Uterus (tissue), 4 donors: Measurements from ENCODE around the gene ESRP2. TPM values are rescaled to one million over a fixed set of nuclear protein-coding genes. Genes with fewer than 3 reads are reported as not detected.

Source experiments
- DNase-seq, 2 donors: peaks; one replicate each; pipeline ENCODE4 v3.0.0-alpha.2; 2019 to 2020
- H3K27ac ChIP-seq, 2 donors: fragments of 200-600 bp; sonication (generic); 1 replicate in 1 of 2; 2 replicates in 1 of 2; pipeline ENCODE4 v1.5.1; 2016 to 2018
- H3K27me3 ChIP-seq, 2 donors: fragments of 200-600 bp; sonication (generic); one replicate each; pipeline ENCODE4 v1.5.1; 2018 to 2019; ENCODE audit warnings: control low read depth in 1 of 2
- H3K36me3 ChIP-seq, 2 donors: fragments of 200-600 bp; sonication (generic); one replicate each; pipeline ENCODE4 v1.5.1; 2019; ENCODE audit warnings: control low read depth in 1 of 2
- H3K4me1 ChIP-seq, 2 donors: fragments of 200-600 bp; sonication (generic); one replicate each; pipeline ENCODE4 v1.5.1; 2018 to 2019; ENCODE audit warnings: control low read depth in 1 of 2
- H3K4me3 ChIP-seq, 2 donors: fragments of 200-600 bp; sonication (generic); 1 replicate in 1 of 2; 2 replicates in 1 of 2; pipeline ENCODE4 v1.5.1; 2018 to 2019; ENCODE audit warnings: mild to moderate bottlenecking in 1 of 2
- H3K9me3 ChIP-seq, 2 donors: fragments of 200-600 bp; sonication (generic); one replicate each; pipeline ENCODE4 v1.5.1; 2019; ENCODE audit warnings: control low read depth in 1 of 2
- CTCF ChIP-seq, 4 experiments: fragments of 200-600 bp in 2 of 4; fragments of 450-650 bp in 2 of 4; sonication (generic) in 2 of 4; IDR thresholded peaks; one replicate each; pipeline ENCODE4 v1.5.1; 2016 to 2019; ENCODE audit warnings: antibody characterized with exemption in 4 of 4, mild to moderate bottlenecking in 2 of 4, moderate library complexity in 1 of 4
- POLR2A ChIP-seq, 2 donors: fragments of 450-650 bp; IDR thresholded peaks; one replicate each; pipeline ENCODE4 v1.6.1; 2016; ENCODE audit warnings: antibody characterized with exemption in 2 of 2, mild to moderate bottlenecking in 1 of 2, moderate library complexity in 1 of 2
- intact Hi-C: fragments of 100-400 bp; cut with DNase I; formaldehyde crosslinking; loops from one replicate; pipeline ENCODE4 v1.15.1; 2023; ENCODE audit warnings: low total_unique reads
- total RNA-seq, 4 donors: library from RNA; depleted of rRNA in 3 of 4; stranded (reverse); fragments of >200 nt in 3 of 4; gene quantifications; one replicate each; pipeline versions ENCODE4 v1.1.0 to v1.2.4, GENCODE V29; 2014 to 2023
- donor health status: DM: yes; HTN: yes; CAD: no.

ESRP2 gene
- total RNA-seq, 4 donors from 2014 or later, result 0.26 to 5.3 (median 0.50) TPM

- intact Hi-C loops, result no loop called here
- Histone ChIP-seq H3K27ac (no peak overlapping the region), H3K4me3 (no peak overlapping the region), H3K9me3 (no peaks in the 10 kb centered on the region), H3K36me3 (no peaks in the 10 kb centered on the region), H3K4me1 (no peaks in the 10 kb centered on the region), H3K27me3 (no peaks in the 10 kb centered on the region)
- TF ChIP-seq CTCF (IDR thresholded peaks at IDR 0.05), result no peak
- no peak for TF ChIP-seq POLR2A (IDR thresholded peaks at IDR 0.05)
- no peak for DNase-seq
These were observed 33.9 kb upstream of the ESRP2 start for GRCh38 chr16:68269793-68270192.

- Histone ChIP-seq H3K9me3 (no peaks in the 10 kb centered on the region), H3K4me3 (no peak overlapping the region), H3K4me1 (no peaks in the 10 kb centered on the region), H3K27ac (no peak overlapping the region), H3K36me3 (no peaks in the 10 kb centered on the region), H3K27me3 (no peaks in the 10 kb centered on the region)
- TF ChIP-seq CTCF (IDR thresholded peaks at IDR 0.05), result no peak
- no peak for TF ChIP-seq POLR2A (IDR thresholded peaks at IDR 0.05)
- DNase-seq, result no peak
- intact Hi-C loops, result no loop called here
These were observed 31.9 kb upstream of the ESRP2 start for GRCh38 chr16:68267612-68268405.

GRCh38 chr16:68265078-68265920 lies 29.4 kb upstream of the ESRP2 start:
- H3K36me3 ChIP-seq, result no peaks in the 10 kb centered on the region
- peak; percentile 57 for DNase-seq
- intact Hi-C loops, result no loop called here
- H3K9me3 ChIP-seq, result no peaks in the 10 kb centered on the region
- peak in 1 of 2 donors; percentile 33 for TF ChIP-seq POLR2A (IDR thresholded peaks at IDR 0.05)
- no peak for TF ChIP-seq CTCF (IDR thresholded peaks at IDR 0.05)
- H3K27me3 ChIP-seq, result no peaks in the 10 kb centered on the region
- H3K27ac ChIP-seq, result peak overlapping the region; percentile 89 to 94
- peak overlapping the region; percentile 63 to 65 for H3K4me3 ChIP-seq
- H3K4me1 ChIP-seq, result no peaks in the 10 kb centered on the region

- H3K27me3 ChIP-seq, result no peaks in the 10 kb centered on the region
- no peaks in the 10 kb centered on the region for H3K4me1 ChIP-seq
- TF ChIP-seq CTCF (IDR thresholded peaks at IDR 0.05), result peak; percentile 44 to 72 (median 58)
- peak; percentile 78 to 80 for TF ChIP-seq POLR2A (IDR thresholded peaks at IDR 0.05)
- intact Hi-C loops, result loop anchor here (5.0 kb wide), 2 partner anchors 48 to 63 kb away; partner anchors contain the start of genes PRMT7 and SLC7A6OS
- H3K9me3 ChIP-seq, result no peaks in the 10 kb centered on the region
- H3K36me3 ChIP-seq, result no peaks in the 10 kb centered on the region
- peak within 1 kb of the TSS; percentile 89 to 94 for H3K27ac ChIP-seq
- peak; percentile 59 to 74 for DNase-seq
- peak within 1 kb of the TSS; percentile 63 to 65 for H3K4me3 ChIP-seq
These were observed 28.5 kb upstream of the ESRP2 start, which contains the start of gene SLC7A6 for GRCh38 chr16:68264128-68265077. TSS of gene SLC7A6 (plus strand) at chr16:68264526. CDS start at chr16:68274727, 10,201 bp downstream.
